Pancreas (tissue), 10 donors: ENCODE results near the gene USP20. TPM values are rescaled to one million over a fixed set of nuclear protein-coding genes. Genes with fewer than 3 reads are reported as not detected.
"Not testable (repeated sequence)": the region's sequence is repeated elsewhere in the genome, so short reads cannot be mapped to it uniquely, and the experiment has no call there.

Experiments
- ATAC-seq, 4 donors: fragments of 200-7000 bp; cut with Tn5 transposase; one replicate each; pipeline versions ENCODE4 v1.8.0 to v1.9.1; 2020; ENCODE audit warnings: mild to moderate bottlenecking in 4 of 4, moderate library complexity in 4 of 4
- DNase-seq, 6 donors: peaks; one replicate each; pipeline ENCODE4 v3.0.0-alpha.2; 2020
- FAIRE-seq: peaks from 2 replicates; lab custom pipeline; 2012; peaks lifted over from hg19 to GRCh38; lab: Jason Lieb, UNC
- H3K27ac ChIP-seq, 4 donors: fragments of 200-600 bp; sonication (generic); 1 replicate in 3 of 4; 2 replicates in 1 of 4; pipeline versions ENCODE4 v1.5.0 to v1.8.0; 2020
- H3K27me3 ChIP-seq, 4 donors: fragments of 200-600 bp; one replicate each; pipeline ENCODE4 v1.8.0; 2021
- H3K36me3 ChIP-seq, 3 donors: fragments of 200-600 bp; sonication (generic) in 1 of 3; one replicate each; pipeline versions ENCODE4 v1.5.0 to v1.8.0; 2020 to 2021
- H3K4me1 ChIP-seq, 3 donors: fragments of 200-600 bp; one replicate each; pipeline ENCODE4 v1.8.0; 2021
- H3K4me3 ChIP-seq, 4 donors: fragments of 200-600 bp; sonication (generic) in 2 of 4; one replicate each; pipeline versions ENCODE4 v1.5.0 to v1.8.0; 2020 to 2021
- H3K9me3 ChIP-seq, 4 donors: fragments of 200-600 bp; one replicate each; pipeline ENCODE4 v1.8.0; 2021
- CTCF ChIP-seq, 4 donors: fragments of 200-600 bp; sonication (generic) in 3 of 4; IDR thresholded peaks; one replicate each; pipeline versions ENCODE4 v1.5.0 to v1.8.0; 2021; ENCODE audit warnings: antibody characterized with exemption in 4 of 4
- WGBS, 2 donors: extraction: QIAGEN DNeasy Blood & Tissue Kit; methylation state at CpG; one replicate each; pipeline ENCODE4 v1.1.7; 2013; 5-methylcytosine and 5-hydroxymethylcytosine counted together
- intact Hi-C, 3 donors: fragments of 100-400 bp; cut with DNase I; formaldehyde crosslinking; loops; one replicate each; pipeline versions ENCODE4 v1.11.1 to v1.14.2; 2022
- polyA plus RNA-seq, 2 donors: library from polyadenylated mRNA; stranded (reverse); fragments of 200-250 nt; gene quantifications; one replicate each; pipeline ENCODE4 v1.2.3, GENCODE V29; 2013
- total RNA-seq, 6 donors: library from RNA; stranded (reverse); fragmentation: NEBNext Ultra II Directional in 4 of 6; extraction: Animal tissue kit (Norgen Biotek cat#: 25700) in 4 of 6; gene quantifications; one replicate each; pipeline versions ENCODE4 v1.2.1 to v1.2.4, GENCODE V29; 2021 to 2023
- donor health status: healthy with polysubstance abuse.
- donor health status: DM: no; HTN: no; CAD: no; lungs with moderate emphysema.
- donor health status: DM: no; HTN: no; CAD: no.
- donor health status: control.
- donor health status: control.
- donor health status: Bipolar disorder and iron deficiency.
- donor health status: DM: yes; HTN: yes; CAD: no.
- donor health status: DM: no; HTN: no; CAD: no.
- donor health status: DM: no; HTN: no; CAD: no.
- donor health status: DM: yes; HTN: yes; CAD: no.

USP20 gene
- total RNA-seq = 10 to 100 TPM in 5 of 6 donors, 1 to 10 TPM in 1; 9.7 to 20.2 (median 13.1) TPM
- 10 to 100 TPM; 38.8 to 54.8 TPM for polyA plus RNA-seq

- H3K27me3 ChIP-seq = no peaks in the 10 kb centered on the region
- H3K27ac ChIP-seq = peak within 1 kb of the TSS; percentile 73 to 83 (median 78)
- ATAC-seq (peak; percentile 97 to 99 (median 98)), FAIRE-seq (no peak), DNase-seq (peak; percentile 95 to 100 (median 98))
- H3K36me3 ChIP-seq = peaks cover 0 to 13% (median 4%) of the 10 kb centered on the region in 3 donors
- H3K4me3 ChIP-seq = peak within 1 kb of the TSS; percentile 93 to 99 (median 98)
- intact Hi-C loops = no loop called here
- H3K4me1 ChIP-seq = peaks cover 0 to 15% (median 5%) of the 10 kb centered on the region in 3 donors
- no peaks in the 10 kb centered on the region for H3K9me3 ChIP-seq
- 1% methylated on average over 61 to 81 of the region's 81 CpGs for WGBS, 2 donors
- no peak for TF ChIP-seq CTCF (IDR thresholded peaks at IDR 0.05)
Observed at GRCh38 chr9:129835128-129835859, at the start of gene USP20, which contains the start of gene C9orf78. USP20 (plus strand) TSS chr9:129835458; CDS start chr9:129852556, 17,098 bp downstream. C9orf78 (minus strand) TSS chr9:129835275; CDS start chr9:129835221, 54 bp downstream.

GRCh38 chr9:129785866-129786265 is 49.4 kb upstream of the USP20 start:
- Histone ChIP-seq H3K4me1 (no peaks in the 10 kb centered on the region), H3K9me3 (no peaks in the 10 kb centered on the region), H3K27me3 (no peaks in the 10 kb centered on the region), H3K36me3 (no peaks in the 10 kb centered on the region), H3K27ac (no peak overlapping the region), H3K4me3 (no peak overlapping the region)
- no peak for ATAC-seq
- no peak for TF ChIP-seq CTCF (IDR thresholded peaks at IDR 0.05)
- no peak for DNase-seq
- intact Hi-C loops = loop anchor here in 2 of 3 donors (2.0 to 10.0 kb wide), 3 partner anchors 51 to 654 kb away; no protein-coding TSS in a partner anchor
- WGBS, 2 donors = 70 to 86% methylated on average over 1 of the region's 1 CpG
- FAIRE-seq = no peak

- Histone ChIP-seq H3K9me3 (no peaks in the 10 kb centered on the region), H3K4me1 (no peaks in the 10 kb centered on the region), H3K4me3 (no peak overlapping the region), H3K27ac (no peak overlapping the region), H3K36me3 (no peaks in the 10 kb centered on the region), H3K27me3 (no peaks in the 10 kb centered on the region)
- no peak for TF ChIP-seq CTCF (IDR thresholded peaks at IDR 0.05)
- 70 to 80% methylated on average over 10 of the region's 10 CpGs for WGBS, 2 donors
- FAIRE-seq (no peak), DNase-seq (no peak), ATAC-seq (no peak)
- intact Hi-C loops = loop anchor here in 2 of 3 donors (5.0 to 10.0 kb wide), 2 partner anchors 52 to 654 kb away; no protein-coding TSS in a partner anchor
Observed at GRCh38 chr9:129786481-129786880, 48.8 kb upstream of the USP20 start.

GRCh38 chr9:129794549-129794948 is 40.7 kb upstream of the USP20 start:
- no peak overlapping the region for H3K4me3 ChIP-seq
- 67 to 76% methylated on average over 8 of the region's 8 CpGs for WGBS, 2 donors
- intact Hi-C loops = loop anchor here in 2 of 3 donors (5.0 to 10.0 kb wide), 2 partner anchors 152 to 670 kb away; partner anchors contain the start of gene ASB6 (in 1 of the 2)
- H3K36me3 ChIP-seq = no peaks in the 10 kb centered on the region
- no peak for TF ChIP-seq CTCF (IDR thresholded peaks at IDR 0.05)
- no peaks in the 10 kb centered on the region for H3K27me3 ChIP-seq
- no peak for DNase-seq
- H3K27ac ChIP-seq = no peak overlapping the region
- no peak for ATAC-seq
- H3K9me3 ChIP-seq = no peaks in the 10 kb centered on the region
- no peaks in the 10 kb centered on the region for H3K4me1 ChIP-seq
- FAIRE-seq = no peak

GRCh38 chr9:129796029-129796428 is 39.2 kb upstream of the USP20 start:
- WGBS, 2 donors = 58 to 60% methylated on average over 2 of the region's 2 CpGs
- not testable (repeated sequence) for H3K9me3 ChIP-seq, H3K27me3 ChIP-seq, H3K4me3 ChIP-seq, H3K4me1 ChIP-seq, H3K36me3 ChIP-seq, FAIRE-seq, DNase-seq, ATAC-seq, H3K27ac ChIP-seq
- intact Hi-C loops = loop anchor here in 1 of 3 donors (10.0 kb wide), 1 partner anchor 671 kb away; no protein-coding TSS in a partner anchor
